Measurements from ENCODE around the gene FBN2.

DNA sequence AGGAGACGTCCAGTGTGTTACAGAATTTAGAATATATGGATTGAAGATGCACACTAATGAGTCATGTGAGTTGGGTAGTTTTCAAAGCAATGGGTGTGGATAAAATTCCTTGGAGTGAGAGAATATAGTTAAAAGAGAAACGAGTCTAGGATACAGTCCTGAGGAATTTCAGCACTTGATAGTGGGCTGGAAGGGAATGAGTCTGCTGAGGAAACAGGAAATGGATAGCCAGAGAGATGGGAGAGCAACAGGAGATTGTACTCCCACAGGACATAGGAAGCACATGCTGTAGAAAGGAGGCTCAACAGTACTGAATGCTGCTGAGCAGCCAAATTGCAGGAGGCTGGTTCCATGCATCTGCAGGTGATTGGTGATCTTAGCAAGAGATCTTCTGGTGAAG lies 68.1 kb downstream of the FBN2 start:
- TF ChIP-seq TAF1 (IDR thresholded peaks at IDR 0.05; ENCODE audit: borderline replicate concordance, low read depth, low read length) (no peak), POLR2AphosphoS5 (IDR thresholded peaks at IDR 0.05; ENCODE audit: low read depth, low read length) (no peak)
